Neuron (in vitro differentiated cells): Measurements from ENCODE around the gene CHST15.

Experiments
- H2AFZ ChIP-seq: one replicate; pipeline ENCODE4 v1.6.1; 2013; ENCODE audit warnings: low read depth, mild to moderate bottlenecking, inconsistent platforms, low read length, moderate library complexity
- H3K27me3 ChIP-seq: one replicate; pipeline ENCODE4 v1.6.1; 2013; ENCODE audit warnings: low read length; ENCODE audit not compliant: insufficient read depth
- H3K36me3 ChIP-seq: one replicate; pipeline ENCODE4 v1.6.1; 2013; ENCODE audit warnings: low read length; ENCODE audit not compliant: insufficient read depth
- H3K4me1 ChIP-seq: one replicate; pipeline ENCODE4 v1.6.1; 2013; ENCODE audit warnings: low read length; ENCODE audit not compliant: insufficient read depth
- H3K4me3 ChIP-seq: 2 replicates; pipeline ENCODE4 v1.5.1; 2013; ENCODE audit warnings: mild to moderate bottlenecking, low read length, moderate library complexity
- H3K9me3 ChIP-seq: one replicate; pipeline ENCODE4 v1.6.1; 2013; ENCODE audit warnings: low read length

CHST15 gene

DNA sequence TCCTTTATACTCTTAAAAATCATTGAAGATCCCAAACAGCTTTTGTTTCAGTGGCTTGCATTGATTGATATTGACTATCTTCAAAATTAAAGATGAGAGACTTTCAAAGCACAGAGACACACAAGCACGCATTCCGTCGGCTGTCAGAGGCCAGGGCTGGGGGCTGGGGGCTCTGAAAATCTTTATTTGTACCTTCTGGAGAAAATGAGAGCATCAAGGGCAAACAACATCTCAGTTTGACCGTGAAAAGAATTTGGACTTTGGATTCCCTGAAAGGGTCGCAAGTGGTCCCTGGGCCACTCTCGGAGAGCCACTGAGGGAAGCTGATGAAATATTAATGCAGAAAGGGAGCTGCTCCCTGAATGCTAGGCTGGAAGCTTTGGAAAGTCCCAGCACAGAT is 96.4 kb downstream of the CHST15 start:
- H3K4me1 ChIP-seq: peaks cover 4% of the 10 kb centered on the region
- no peaks in the 10 kb centered on the region for H3K9me3 ChIP-seq
- no peaks in the 10 kb centered on the region for H3K36me3 ChIP-seq

DNA sequence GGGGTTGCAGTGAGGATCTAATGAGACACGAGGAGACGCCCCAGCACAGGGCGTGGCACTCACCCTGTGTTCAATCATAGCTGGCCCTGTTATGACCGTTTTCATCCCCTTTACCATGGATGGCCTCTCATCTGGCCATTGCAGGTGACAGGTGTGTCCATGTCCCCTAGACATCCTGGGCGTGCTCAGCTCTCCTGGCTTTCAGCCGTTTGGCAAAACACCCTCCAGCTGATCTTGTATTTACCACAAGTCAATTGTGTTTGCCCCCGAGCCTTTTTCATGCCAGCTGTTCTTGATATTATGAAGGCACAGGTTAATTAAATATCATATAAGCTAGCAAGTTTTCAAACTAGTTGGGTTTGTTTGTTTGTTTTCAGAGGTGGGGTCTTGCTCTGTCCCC is 97.1 kb downstream of the CHST15 start:
- H3K27me3 ChIP-seq: peaks cover 6% of the 10 kb centered on the region
- no peaks in the 10 kb centered on the region for H3K36me3 ChIP-seq
- no peak overlapping the region for H2AFZ ChIP-seq
- peaks cover 4% of the 10 kb centered on the region for H3K4me1 ChIP-seq
- no peaks in the 10 kb centered on the region for H3K9me3 ChIP-seq
- H3K4me3 ChIP-seq: no peak overlapping the region

More for the DNA sequence above, 96.4 kb downstream of the CHST15 start:
- peaks cover 6% of the 10 kb centered on the region for H3K27me3 ChIP-seq
- H3K4me3 ChIP-seq: no peak overlapping the region
- H2AFZ ChIP-seq: no peak overlapping the region

DNA sequence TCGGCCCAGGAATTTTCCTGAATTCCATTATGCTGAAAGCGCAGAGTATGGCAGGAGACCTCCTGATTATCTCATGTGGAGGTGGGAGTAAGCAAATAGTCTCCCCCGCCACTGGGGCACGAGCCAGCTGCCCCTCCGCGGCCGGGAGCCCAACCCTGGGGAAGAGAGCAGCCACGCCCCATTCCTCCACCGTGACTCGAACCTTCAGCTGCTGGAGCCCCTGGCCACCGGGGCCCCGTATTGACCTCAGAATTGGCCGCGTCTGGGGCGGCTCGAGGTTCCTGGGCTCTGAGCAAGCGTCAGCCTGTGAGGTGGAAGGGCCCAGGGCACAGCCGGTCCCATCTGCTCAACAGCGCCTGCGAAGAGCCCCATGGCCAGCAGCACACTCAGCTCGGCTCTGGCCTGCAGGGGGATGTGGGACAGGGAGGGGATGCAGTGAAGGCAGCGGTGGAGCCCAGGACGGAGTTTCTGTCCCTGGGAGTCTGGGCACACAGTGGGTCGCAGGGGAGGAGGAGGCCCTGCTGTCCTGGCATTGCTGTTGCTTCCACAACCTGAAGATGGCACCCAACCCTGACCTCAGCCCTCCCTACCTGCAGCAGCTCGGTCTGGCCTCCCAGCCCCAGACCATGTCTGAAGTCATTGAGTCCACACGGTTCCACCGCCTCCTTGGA is 97.8 kb downstream of the CHST15 start:
- H3K4me3 ChIP-seq: no peak overlapping the region

DNA sequence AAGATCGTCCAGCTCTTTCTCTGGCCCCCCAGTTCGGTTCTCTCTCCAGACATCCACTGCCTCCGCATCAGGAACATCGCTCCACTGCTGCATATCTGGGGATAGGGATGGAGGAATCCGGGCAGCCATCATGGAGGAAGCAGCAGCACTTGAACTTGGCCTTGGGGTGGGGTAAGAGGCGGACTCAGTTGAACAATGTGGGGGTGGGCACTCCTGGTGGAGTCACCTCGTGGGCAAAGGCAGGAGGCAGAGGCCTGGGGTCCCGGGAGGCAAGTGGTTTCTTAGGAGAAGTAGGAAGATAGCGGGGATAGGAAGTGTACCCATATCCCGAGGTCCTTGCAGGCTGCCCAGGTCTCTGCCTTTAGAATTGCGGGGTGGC is 98.3 kb downstream of the CHST15 start:
- H3K4me1 ChIP-seq: peaks cover 4% of the 10 kb centered on the region
- no peak overlapping the region for H2AFZ ChIP-seq
- no peak overlapping the region for H3K4me3 ChIP-seq
- H3K9me3 ChIP-seq: no peaks in the 10 kb centered on the region
- H3K36me3 ChIP-seq: no peaks in the 10 kb centered on the region
- H3K27me3 ChIP-seq: peaks cover 6% of the 10 kb centered on the region

More for the DNA sequence above, 97.8 kb downstream of the CHST15 start:
- Histone ChIP-seq H3K9me3 (no peaks in the 10 kb centered on the region), H2AFZ (no peak overlapping the region), H3K36me3 (no peaks in the 10 kb centered on the region), H3K4me1 (peaks cover 4% of the 10 kb centered on the region), H3K27me3 (peaks cover 6% of the 10 kb centered on the region)

DNA sequence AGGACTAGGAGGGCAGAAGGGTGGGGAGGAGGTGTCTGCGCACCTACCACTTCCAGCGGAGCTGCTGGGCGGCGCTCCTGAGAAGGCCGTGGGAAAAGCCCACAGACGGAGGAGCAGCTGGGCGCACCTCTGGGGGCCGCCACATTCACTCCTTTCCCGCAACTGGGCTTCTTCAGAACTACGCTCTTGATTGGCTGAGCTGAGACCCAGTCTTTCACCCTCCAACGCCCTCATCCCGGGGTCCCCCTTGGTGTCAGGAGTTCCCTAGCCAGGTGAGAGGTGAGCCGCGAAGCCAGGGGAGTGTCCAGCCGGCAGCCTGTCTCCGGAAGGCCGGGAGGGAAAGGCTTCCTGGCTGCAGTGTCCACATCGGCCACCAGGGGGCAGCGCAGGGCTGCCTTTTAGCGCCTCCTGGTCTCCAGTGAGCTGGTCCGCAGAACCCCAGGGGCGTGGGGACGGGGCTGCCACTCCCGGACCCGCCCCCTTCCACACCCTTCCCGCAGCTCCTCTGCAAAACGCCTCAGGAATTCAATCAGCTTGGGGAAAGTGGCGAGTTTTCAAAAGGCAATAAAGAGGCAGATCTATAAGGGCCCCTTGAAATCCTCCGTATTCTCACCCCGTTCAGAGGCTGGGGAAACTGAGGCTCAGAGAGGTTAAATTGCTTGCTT is 98.8 kb downstream of the CHST15 start:
- H3K4me1 ChIP-seq: peaks cover 4% of the 10 kb centered on the region
- no peak overlapping the region for H2AFZ ChIP-seq
- no peaks in the 10 kb centered on the region for H3K36me3 ChIP-seq
- H3K4me3 ChIP-seq: no peak overlapping the region
- H3K9me3 ChIP-seq: no peaks in the 10 kb centered on the region
- peaks cover 6% of the 10 kb centered on the region for H3K27me3 ChIP-seq

DNA sequence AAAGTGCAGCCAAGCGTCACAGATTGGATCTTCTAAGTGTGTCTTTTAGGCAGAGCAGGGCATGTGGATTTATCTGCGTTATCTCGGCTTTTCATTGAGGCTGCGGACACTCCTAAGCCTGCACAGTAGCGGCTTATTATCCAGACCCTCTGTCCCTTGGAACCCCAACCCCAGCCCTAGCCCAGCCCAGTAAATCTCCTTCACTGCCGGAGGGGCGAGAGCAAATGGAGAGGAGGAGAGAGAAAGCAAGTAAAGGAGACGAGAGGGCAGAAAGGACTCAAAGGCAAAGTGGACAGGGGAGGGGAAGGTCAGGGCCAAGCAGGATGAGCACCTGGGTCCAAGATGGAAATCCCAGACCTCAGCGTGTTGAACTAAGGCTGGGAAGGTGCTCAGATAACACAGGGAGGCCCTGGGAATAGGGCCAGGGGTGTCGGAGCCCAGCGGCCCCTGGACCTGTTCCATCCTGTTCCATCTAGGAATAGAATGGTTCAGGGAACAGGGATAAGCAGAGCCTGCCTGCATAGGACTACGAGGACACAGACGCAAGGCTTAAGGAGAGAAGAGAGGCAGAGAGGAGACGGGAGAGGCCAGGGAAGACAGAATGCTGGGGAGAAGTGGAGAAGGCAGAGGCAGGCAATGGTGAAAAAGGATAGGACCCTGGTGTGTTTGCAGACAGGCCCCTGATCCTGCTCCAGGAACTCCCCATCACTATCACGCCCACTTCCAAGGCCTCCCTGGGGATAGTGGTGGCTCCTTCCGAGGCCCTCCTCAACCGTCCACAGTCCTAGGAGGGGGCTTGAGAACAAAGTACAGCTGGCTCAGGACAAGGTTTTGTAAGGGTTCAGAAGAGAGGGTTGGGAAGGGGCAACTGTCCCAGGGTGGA is 99.6 kb downstream of the CHST15 start:
- Histone ChIP-seq H3K27me3 (peaks cover 6% of the 10 kb centered on the region), H3K9me3 (no peaks in the 10 kb centered on the region), H3K36me3 (no peaks in the 10 kb centered on the region), H2AFZ (no peak overlapping the region), H3K4me1 (peaks cover 4% of the 10 kb centered on the region), H3K4me3 (no peak overlapping the region)

DNA sequence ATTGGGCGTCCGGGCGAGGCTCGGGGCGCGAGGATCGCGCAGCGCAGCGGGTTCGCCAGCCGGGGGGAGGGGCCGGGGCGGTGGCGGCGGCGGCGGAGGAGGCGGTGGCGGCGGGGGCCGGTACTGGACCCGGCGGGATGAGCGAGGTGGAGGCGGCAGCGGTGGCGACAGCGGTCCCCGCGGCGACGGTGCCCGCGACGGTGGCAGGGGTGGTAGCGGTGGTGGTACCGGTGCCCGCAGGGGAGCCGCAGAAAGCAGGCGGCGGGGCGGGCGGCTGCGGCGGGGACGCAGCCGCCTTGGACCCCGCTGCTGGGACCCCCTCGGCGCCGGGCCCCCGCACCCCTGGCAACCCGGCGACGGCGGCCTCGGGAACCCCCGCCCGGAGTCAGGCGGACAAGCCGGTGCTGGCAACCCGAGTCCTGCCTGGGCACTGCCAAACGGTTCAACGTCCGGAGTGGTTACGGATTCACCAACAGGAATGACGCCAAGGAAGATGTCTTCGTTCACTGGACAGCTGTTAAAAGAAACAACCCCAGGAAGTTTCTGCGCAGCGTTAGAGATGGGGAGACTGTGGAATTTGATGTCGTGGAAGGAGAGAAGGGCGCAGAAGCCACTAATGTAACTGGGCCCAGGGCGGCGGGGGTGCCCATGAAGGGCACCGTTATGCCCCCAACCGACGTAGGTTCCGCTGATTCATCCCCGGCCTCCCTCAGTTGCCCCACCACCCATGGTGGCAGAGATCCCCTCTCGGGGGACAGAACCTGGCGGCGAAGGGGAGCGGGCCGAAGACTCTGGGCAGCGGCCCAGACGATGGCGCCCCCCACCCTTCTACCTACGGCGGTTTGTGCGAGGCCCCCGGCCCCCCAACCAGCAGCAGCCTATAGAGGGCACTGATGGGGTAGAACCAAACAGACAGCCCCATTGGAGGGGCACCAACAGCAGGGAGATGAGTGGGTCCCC is 101.5 kb downstream of the CHST15 start:
- Histone ChIP-seq H3K9me3 (no peaks in the 10 kb centered on the region), H3K4me3 (no peak overlapping the region), H3K4me1 (peaks cover 4% of the 10 kb centered on the region), H3K36me3 (no peaks in the 10 kb centered on the region), H2AFZ (no peak overlapping the region), H3K27me3 (peaks cover 6% of the 10 kb centered on the region)

DNA sequence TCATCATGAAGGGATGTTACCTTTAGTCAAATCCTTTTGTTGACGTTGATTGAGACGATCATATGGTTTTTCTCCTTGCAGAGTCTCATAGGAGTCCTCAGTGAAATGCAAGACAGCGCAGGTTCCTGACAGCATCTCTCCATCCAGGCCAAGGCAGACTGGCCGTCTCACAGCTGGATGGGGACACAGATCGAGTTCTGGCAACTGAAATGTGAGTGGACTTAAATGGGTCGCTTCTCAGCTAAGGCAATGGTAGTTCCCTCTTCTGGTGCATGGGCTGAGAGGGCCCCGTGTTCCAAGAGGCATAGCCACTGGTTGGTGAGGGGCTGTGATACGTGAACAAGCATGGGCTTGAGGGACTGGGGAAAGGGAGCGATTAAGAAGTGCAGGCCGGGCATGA is 102.5 kb downstream of the CHST15 start:
- Histone ChIP-seq H2AFZ (no peak overlapping the region), H3K9me3 (no peaks in the 10 kb centered on the region), H3K36me3 (no peaks in the 10 kb centered on the region), H3K4me1 (peaks cover 4% of the 10 kb centered on the region), H3K27me3 (peaks cover 6% of the 10 kb centered on the region), H3K4me3 (no peak overlapping the region)

DNA sequence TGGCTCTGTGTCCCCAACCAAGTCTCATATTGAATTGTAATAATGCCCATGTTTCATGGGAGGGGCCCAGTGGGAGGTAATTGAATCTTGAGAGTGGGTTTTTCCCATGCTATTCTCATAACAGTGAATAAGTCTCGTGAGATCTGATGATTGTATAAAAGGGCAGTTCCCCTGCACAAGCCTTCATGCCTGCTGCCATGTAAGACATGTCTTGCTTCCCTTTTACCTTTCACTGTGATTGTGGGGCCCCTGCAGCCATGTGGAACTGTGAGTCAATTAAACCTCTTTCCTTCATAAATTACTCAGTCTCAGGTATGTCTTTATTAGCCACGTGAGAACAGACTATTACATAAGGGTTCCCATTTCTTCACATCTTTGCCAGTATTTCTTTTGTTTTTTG is 104.7 kb downstream of the CHST15 start:
- Histone ChIP-seq H2AFZ (no peak overlapping the region), H3K27me3 (peaks cover 3% of the 10 kb centered on the region), H3K4me1 (no peaks in the 10 kb centered on the region), H3K36me3 (no peaks in the 10 kb centered on the region), H3K4me3 (no peak overlapping the region), H3K9me3 (no peaks in the 10 kb centered on the region)

DNA sequence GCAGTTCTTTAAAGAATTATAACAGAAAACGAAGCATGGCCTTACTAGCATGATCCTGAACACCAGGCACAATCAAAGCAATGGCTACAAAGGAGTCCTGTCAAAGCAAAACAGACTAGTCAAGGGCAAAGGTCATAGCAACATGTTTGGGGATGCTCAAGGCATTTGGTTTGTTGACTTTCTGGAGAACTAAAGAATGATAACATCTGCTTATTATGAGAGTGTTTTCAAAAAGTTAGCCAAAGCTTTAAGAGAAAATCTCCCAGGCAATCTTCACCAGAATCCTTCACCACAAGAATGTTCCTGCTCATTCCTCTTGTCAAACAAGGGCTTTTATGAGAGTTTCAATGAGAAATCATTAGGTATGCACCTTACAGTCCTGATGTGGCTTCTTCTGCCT is 106.7 kb downstream of the CHST15 start:
- Histone ChIP-seq H3K4me3 (no peak overlapping the region), H3K4me1 (no peaks in the 10 kb centered on the region), H3K36me3 (no peaks in the 10 kb centered on the region), H3K9me3 (no peaks in the 10 kb centered on the region), H2AFZ (no peak overlapping the region), H3K27me3 (no peaks in the 10 kb centered on the region)

DNA sequence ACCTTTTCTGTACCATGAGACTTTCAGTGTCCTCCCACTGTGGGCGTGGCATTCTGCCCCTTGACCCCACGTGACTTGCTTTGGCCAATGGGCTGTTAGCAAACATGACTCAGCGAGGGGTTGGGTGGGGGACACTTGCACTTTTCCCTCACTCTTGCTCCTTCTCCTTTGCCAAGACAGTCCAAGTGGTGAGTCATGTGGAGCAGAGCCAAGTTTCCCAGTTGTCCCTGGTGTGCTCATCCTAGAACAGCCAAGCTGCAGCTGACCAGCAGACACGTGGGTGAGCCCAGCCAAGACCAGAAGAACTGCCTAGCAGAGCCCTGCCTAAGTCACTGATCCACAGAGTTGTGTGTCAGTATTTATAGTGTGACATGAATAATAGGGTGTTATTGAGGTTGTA is 119.0 kb downstream of the CHST15 start:
- Histone ChIP-seq H3K36me3 (no peaks in the 10 kb centered on the region), H2AFZ (no peak overlapping the region), H3K4me3 (no peak overlapping the region), H3K27me3 (peaks cover 33% of the 10 kb centered on the region), H3K9me3 (no peaks in the 10 kb centered on the region), H3K4me1 (no peaks in the 10 kb centered on the region)

DNA sequence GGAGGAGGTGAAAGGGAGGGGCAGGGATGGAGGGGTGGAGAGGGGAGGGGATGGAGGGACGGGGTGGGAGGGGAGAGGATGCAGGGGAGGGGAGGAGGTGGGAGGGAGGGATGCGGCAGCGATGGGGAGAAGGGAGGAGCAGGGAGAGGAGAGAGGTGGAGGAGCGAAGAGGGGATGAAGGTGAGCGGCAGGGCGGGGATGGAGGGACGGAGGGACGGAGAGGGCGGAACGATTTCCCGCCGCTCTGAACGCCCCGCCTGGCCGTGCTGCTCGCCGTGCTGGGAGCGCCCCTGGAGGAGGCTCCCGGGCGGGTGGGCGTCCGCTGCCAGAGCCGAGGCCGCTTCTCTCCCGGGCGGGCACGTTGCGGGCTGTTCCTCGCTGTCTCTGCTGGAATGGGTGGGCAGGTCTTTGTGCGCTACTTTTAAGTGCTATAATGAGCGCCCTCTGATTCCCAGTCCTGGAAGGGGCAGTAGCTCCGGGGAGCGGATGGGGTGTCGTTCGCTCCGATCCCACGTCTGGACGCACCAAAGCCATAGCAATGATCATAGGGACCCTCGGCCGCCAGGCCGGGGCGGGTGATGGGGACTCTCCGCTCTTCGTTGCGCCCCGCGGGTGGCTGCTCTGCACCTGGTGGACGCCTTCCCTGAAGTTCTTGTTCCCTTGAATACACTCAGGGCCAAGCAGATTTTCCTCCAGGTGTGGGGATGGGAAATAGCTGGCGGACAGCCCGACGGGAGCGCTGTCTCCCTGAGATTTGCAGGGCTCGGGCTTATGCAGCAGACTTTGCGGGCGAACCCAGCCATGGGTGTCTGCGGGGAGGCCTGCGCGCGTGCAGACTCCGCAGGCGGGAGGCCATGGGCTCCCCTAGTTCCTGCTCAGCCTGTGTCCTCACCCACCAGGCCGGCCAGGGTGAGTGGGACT is 120.7 kb downstream of the CHST15 start:
- Histone ChIP-seq H3K36me3 (no peaks in the 10 kb centered on the region), H3K4me3 (no peak overlapping the region), H3K4me1 (no peaks in the 10 kb centered on the region), H3K9me3 (no peaks in the 10 kb centered on the region), H3K27me3 (peaks cover 45% of the 10 kb centered on the region), H2AFZ (peak overlapping the region; percentile 17)
